Nephron progenitor cell (in vitro differentiated cells): ENCODE results near the gene BIRC7.
A peak's percentile ranks its signal among the peaks of the same experiment; 100 is the strongest.

Experiments
- DNase-seq: peaks from one replicate; pipeline ENCODE4 v3.0.0; 2021
- H3K27ac Mint-ChIP-seq: 2 replicates; pipeline ENCODE4 v1.8.0; 2021; ENCODE audit warnings: mild to moderate bottlenecking, moderate library complexity, mixed read lengths
- H3K27me3 Mint-ChIP-seq: 2 replicates; pipeline ENCODE4 v1.8.0; 2021; ENCODE audit warnings: mild to moderate bottlenecking, low read depth, mixed read lengths; ENCODE audit not compliant: poor library complexity
- H3K36me3 Mint-ChIP-seq: 2 replicates; pipeline ENCODE4 v1.8.0; 2021; ENCODE audit warnings: low read depth, mixed read lengths
- H3K4me1 Mint-ChIP-seq: 2 replicates; pipeline ENCODE4 v1.8.0; 2021; ENCODE audit warnings: mixed read lengths
- H3K4me3 Mint-ChIP-seq: 2 replicates; pipeline ENCODE4 v1.8.0; 2021; ENCODE audit warnings: mild to moderate bottlenecking, moderate library complexity, mixed read lengths
- H3K9me3 Mint-ChIP-seq: 2 replicates; pipeline ENCODE4 v1.8.0; 2021; ENCODE audit warnings: mild to moderate bottlenecking, moderate library complexity, mixed read lengths
- CTCF ChIP-seq: fragments of 200-600 bp; sonication (generic); IDR thresholded peaks from 2 replicates; pipeline ENCODE4 v1.5.0; 2021; ENCODE audit warnings: antibody characterized with exemption

Gene BIRC7

GRCh38 chr20:63261795-63262528 is 26.3 kb downstream of the BIRC7 start:
- Mint-ChIP-seq H3K4me3 (peak overlapping the region; percentile 62), H3K27ac (peak overlapping the region; percentile 91)

DNA sequence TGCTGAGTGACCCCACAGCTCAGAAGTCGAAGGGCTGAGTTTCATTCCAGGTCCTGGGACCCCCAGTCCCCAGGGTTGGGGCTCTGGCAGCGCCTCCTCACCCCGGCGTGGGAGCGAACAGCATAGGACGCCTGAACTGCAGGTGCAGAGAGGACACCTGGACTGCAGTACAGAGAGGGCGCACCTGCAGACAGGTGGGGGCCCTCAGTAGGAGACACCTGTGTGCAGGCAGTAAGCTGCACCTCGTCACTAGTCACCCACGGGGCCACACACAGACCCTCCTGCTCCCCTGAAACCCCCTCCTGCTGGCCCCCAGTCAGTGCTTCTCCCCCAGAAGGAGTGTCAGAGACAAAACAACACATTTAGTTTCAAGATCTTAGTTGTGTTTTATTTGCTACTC is 27.1 kb downstream of the BIRC7 start:
- TF ChIP-seq CTCF: no peak
- no peak for DNase-seq
- peaks cover under 1% of the 10 kb centered on the region for H3K27me3 Mint-ChIP-seq
- H3K4me3 Mint-ChIP-seq: peak overlapping the region; percentile 40
- peaks cover 85% of the 10 kb centered on the region for H3K4me1 Mint-ChIP-seq
- no peaks in the 10 kb centered on the region for H3K9me3 Mint-ChIP-seq
- H3K36me3 Mint-ChIP-seq: no peaks in the 10 kb centered on the region
- peak overlapping the region; percentile 91 for H3K27ac Mint-ChIP-seq

More at GRCh38 chr20:63261795-63262528, 26.3 kb downstream of the BIRC7 start:
- H3K9me3 Mint-ChIP-seq: peaks cover 2% of the 10 kb centered on the region
- no peak for DNase-seq
- H3K36me3 Mint-ChIP-seq: peaks cover 4% of the 10 kb centered on the region
- TF ChIP-seq CTCF: no peak
- H3K27me3 Mint-ChIP-seq: peaks cover 5% of the 10 kb centered on the region
- peaks cover 85% of the 10 kb centered on the region for H3K4me1 Mint-ChIP-seq

- DNase-seq: no peak
- Mint-ChIP-seq H3K4me3 (no peak overlapping the region), H3K9me3 (no peaks in the 10 kb centered on the region), H3K27ac (no peak overlapping the region), H3K4me1 (peaks cover 91% of the 10 kb centered on the region), H3K36me3 (no peaks in the 10 kb centered on the region), H3K27me3 (no peaks in the 10 kb centered on the region)
- TF ChIP-seq CTCF: no peak
Measured at GRCh38 chr20:63264000-63264399, 28.3 kb downstream of the BIRC7 start.

GRCh38 chr20:63264519-63264918 is 28.8 kb downstream of the BIRC7 start:
- no peaks in the 10 kb centered on the region for H3K27me3 Mint-ChIP-seq
- H3K9me3 Mint-ChIP-seq: no peaks in the 10 kb centered on the region
- DNase-seq: no peak
- H3K4me3 Mint-ChIP-seq: peak overlapping the region; percentile 55
- H3K4me1 Mint-ChIP-seq: peaks cover 89% of the 10 kb centered on the region
- no peak for TF ChIP-seq CTCF
- H3K27ac Mint-ChIP-seq: peak overlapping the region; percentile 70
- no peaks in the 10 kb centered on the region for H3K36me3 Mint-ChIP-seq

GRCh38 chr20:63265891-63266515 is 30.3 kb downstream of the BIRC7 start:
- Mint-ChIP-seq H3K9me3 (no peaks in the 10 kb centered on the region), H3K4me1 (peaks cover 87% of the 10 kb centered on the region), H3K27ac (no peak overlapping the region), H3K4me3 (no peak overlapping the region), H3K27me3 (no peaks in the 10 kb centered on the region), H3K36me3 (peaks cover 5% of the 10 kb centered on the region)
- no peak for DNase-seq
- TF ChIP-seq CTCF: no peak
